GM19467 (cell line): ENCODE results near the gene ZSWIM8.
"Not testable (repeated sequence)": the region's sequence is repeated elsewhere in the genome, so short reads cannot be mapped to it uniquely, and the experiment has no call there.

ENCODE experiments used
- ATAC-seq: cut with Tn5 transposase; IDR thresholded peaks from one replicate; pipeline ENCODE4 v1.9.1; 2021; ENCODE audit warnings: mild to moderate bottlenecking, moderate library complexity; ENCODE audit not compliant: unreplicated experiment

ZSWIM8 gene

GRCh38 chr10:73814276-73814895 lies 29.0 kb downstream of the ZSWIM8 start:
- no peak for ATAC-seq

- no peak for ATAC-seq
These were observed 29.7 kb downstream of the ZSWIM8 start for GRCh38 chr10:73814896-73815718.

- no peak for ATAC-seq
These were observed 30.3 kb downstream of the ZSWIM8 start for GRCh38 chr10:73815719-73816030.

GRCh38 chr10:73816917-73817729 lies 31.7 kb downstream of the ZSWIM8 start:
- no peak for ATAC-seq

- ATAC-seq, result no peak
These were observed 32.4 kb downstream of the ZSWIM8 start for GRCh38 chr10:73817826-73818225.

- no peak for ATAC-seq
These were observed 33.0 kb downstream of the ZSWIM8 start for GRCh38 chr10:73818402-73818801.

- ATAC-seq, result no peak
These were observed 33.7 kb downstream of the ZSWIM8 start for GRCh38 chr10:73819081-73819480.

GRCh38 chr10:73819513-73820093 lies 34.2 kb downstream of the ZSWIM8 start:
- no peak for ATAC-seq

- ATAC-seq, result no peak
These were observed 38.0 kb downstream of the ZSWIM8 start for GRCh38 chr10:73823391-73823790.

GRCh38 chr10:73824146-73824725 lies 38.8 kb downstream of the ZSWIM8 start:
- no peak for ATAC-seq

GRCh38 chr10:73827346-73828089 lies 42.1 kb downstream of the ZSWIM8 start:
- no peak for ATAC-seq

- ATAC-seq, result no peak
These were observed 42.8 kb downstream of the ZSWIM8 start for GRCh38 chr10:73828161-73828560.

- not testable (repeated sequence) for ATAC-seq
These were observed 43.7 kb downstream of the ZSWIM8 start for GRCh38 chr10:73829090-73829489.

GRCh38 chr10:73836427-73836980 lies 51.1 kb downstream of the ZSWIM8 start:
- no peak for ATAC-seq

GRCh38 chr10:73837072-73837471 lies 51.7 kb downstream of the ZSWIM8 start:
- ATAC-seq, result no peak

- ATAC-seq, result no peak
These were observed 52.7 kb downstream of the ZSWIM8 start for GRCh38 chr10:73838008-73838567.

GRCh38 chr10:73838827-73839226 lies 53.4 kb downstream of the ZSWIM8 start:
- no peak for ATAC-seq

- no peak for ATAC-seq
These were observed 54.0 kb downstream of the ZSWIM8 start for GRCh38 chr10:73839276-73839966.

- no peak for ATAC-seq
These were observed 54.6 kb downstream of the ZSWIM8 start for GRCh38 chr10:73840056-73840402.
